ENCODE data around the gene CD200R1.

DNA sequence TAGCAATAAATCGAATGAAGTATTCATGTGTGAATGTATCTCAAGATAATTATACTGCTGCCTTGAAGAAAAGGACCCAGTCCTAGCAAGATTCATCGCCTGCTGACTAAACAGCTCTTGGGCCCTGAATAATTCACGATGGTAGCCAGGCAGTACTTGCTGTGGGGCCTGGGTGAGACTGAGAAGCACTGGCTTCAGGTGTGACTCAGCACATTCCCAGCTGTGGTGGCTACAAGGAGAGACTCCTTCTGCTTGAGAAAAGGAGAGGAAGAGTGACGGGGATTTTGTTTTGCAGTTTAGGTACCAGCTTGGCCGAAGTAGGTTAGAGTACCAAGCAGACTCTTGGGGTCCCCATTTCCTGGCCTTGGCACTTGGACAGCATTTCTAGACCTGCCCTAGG is 80.6 kb downstream of the CD200R1 start:
- no peak for TF ChIP-seq POLR2A (IDR thresholded peaks at IDR 0.05)
- TF ChIP-seq, protein P1, sequence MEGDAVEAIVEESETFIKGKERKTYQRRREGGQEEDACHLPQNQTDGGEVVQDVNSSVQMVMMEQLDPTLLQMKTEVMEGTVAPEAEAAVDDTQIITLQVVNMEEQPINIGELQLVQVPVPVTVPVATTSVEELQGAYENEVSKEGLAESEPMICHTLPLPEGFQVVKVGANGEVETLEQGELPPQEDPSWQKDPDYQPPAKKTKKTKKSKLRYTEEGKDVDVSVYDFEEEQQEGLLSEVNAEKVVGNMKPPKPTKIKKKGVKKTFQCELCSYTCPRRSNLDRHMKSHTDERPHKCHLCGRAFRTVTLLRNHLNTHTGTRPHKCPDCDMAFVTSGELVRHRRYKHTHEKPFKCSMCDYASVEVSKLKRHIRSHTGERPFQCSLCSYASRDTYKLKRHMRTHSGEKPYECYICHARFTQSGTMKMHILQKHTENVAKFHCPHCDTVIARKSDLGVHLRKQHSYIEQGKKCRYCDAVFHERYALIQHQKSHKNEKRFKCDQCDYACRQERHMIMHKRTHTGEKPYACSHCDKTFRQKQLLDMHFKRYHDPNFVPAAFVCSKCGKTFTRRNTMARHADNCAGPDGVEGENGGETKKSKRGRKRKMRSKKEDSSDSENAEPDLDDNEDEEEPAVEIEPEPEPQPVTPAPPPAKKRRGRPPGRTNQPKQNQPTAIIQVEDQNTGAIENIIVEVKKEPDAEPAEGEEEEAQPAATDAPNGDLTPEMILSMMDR (IDR thresholded peaks at IDR 0.05) = no peak
